Neural cell (in vitro differentiated cells): Measurements from ENCODE around the gene THAP7. TPM values are rescaled to one million over a fixed set of nuclear protein-coding genes. Genes with fewer than 3 reads are reported as not detected.

Experiments used
- H2AFZ ChIP-seq: fragments of 200-600, 300-800 bp; sonication (generic), shearing (Covaris generic); 2 replicates; pipeline ENCODE4 v1.6.0; 2014; ENCODE audit warnings: low read depth, mild to moderate bottlenecking, antibody characterized with exemption, low read length, moderate library complexity
- H3F3A ChIP-seq: fragments of 200-600 bp; shearing (Covaris generic); 2 replicates; pipeline ENCODE4 v1.6.1; 2016; ENCODE audit warnings: mild to moderate bottlenecking, moderate library complexity, mixed read lengths, antibody characterized with exemption, low read length; ENCODE audit not compliant: insufficient read depth, poor library complexity, severe bottlenecking
- H3K27ac ChIP-seq: fragments of 200-600, 300-800 bp; sonication (generic), shearing (Covaris generic); 2 replicates; pipeline ENCODE4 v1.5.1; 2014; ENCODE audit warnings: mild to moderate bottlenecking, low read length, moderate library complexity
- H3K27me3 ChIP-seq: fragments of 300-800, 200-600 bp; sonication (generic), shearing (Covaris generic); 2 replicates; pipeline ENCODE4 v1.6.0; 2014; ENCODE audit warnings: mild to moderate bottlenecking, low read depth, low read length, moderate library complexity; ENCODE audit not compliant: insufficient read depth
- H3K36me3 ChIP-seq: fragments of 300-800, 200-600 bp; sonication (generic), shearing (Covaris generic); 2 replicates; pipeline ENCODE4 v1.5.1; 2014; ENCODE audit warnings: mild to moderate bottlenecking, antibody characterized with exemption, low read length, moderate library complexity; ENCODE audit not compliant: insufficient read depth
- H3K4me2 ChIP-seq: fragments of 300-800, 200-600 bp; sonication (generic), shearing (Covaris generic); 2 replicates; pipeline ENCODE4 v1.6.0; 2014; ENCODE audit warnings: mild to moderate bottlenecking, low read length
- H3K4me3 ChIP-seq: fragments of 300-800, 200-600 bp; sonication (generic), shearing (Covaris generic); 2 replicates; pipeline ENCODE4 v1.5.1; 2014; ENCODE audit warnings: mild to moderate bottlenecking, low read length, moderate library complexity
- H3K79me2 ChIP-seq: fragments of 200-600 bp; shearing (Covaris generic); replicated peaks from 2 replicates; pipeline ENCODE4 v1.6.0; 2014; ENCODE audit warnings: mild to moderate bottlenecking, low read length, moderate library complexity; ENCODE audit not compliant: insufficient read depth
- H3K9ac ChIP-seq: fragments of 300-800, 200-600 bp; sonication (generic), shearing (Covaris generic); 2 replicates; pipeline ENCODE4 v1.6.1; 2016; ENCODE audit warnings: mild to moderate bottlenecking, low read length, mixed read lengths
- H3K9me2 ChIP-seq: fragments of 200-600 bp; shearing (Covaris generic); 2 replicates; pipeline ENCODE4 v1.6.1; 2016; ENCODE audit warnings: mild to moderate bottlenecking, low read length, mixed read lengths; ENCODE audit not compliant: insufficient read depth
- H3K9me3 ChIP-seq: fragments of 200-600, 300-800 bp; sonication (generic), shearing (Covaris generic); 2 replicates; pipeline ENCODE4 v1.6.1; 2016; ENCODE audit warnings: mild to moderate bottlenecking, mixed run types, low read length, moderate library complexity, mixed read lengths
- H4K20me1 ChIP-seq: fragments of 200-600 bp; shearing (Covaris generic); 2 replicates; pipeline ENCODE4 v1.6.1; 2016; ENCODE audit warnings: mild to moderate bottlenecking, mixed run types; ENCODE audit not compliant: insufficient read depth
- CTCF ChIP-seq: fragments of 450-650 bp; IDR thresholded peaks from 2 replicates; pipeline ENCODE4 v1.5.1; 2014; ENCODE audit warnings: antibody characterized with exemption, mild to moderate bottlenecking, moderate library complexity; ENCODE audit not compliant: poor library complexity, severe bottlenecking
- EP300 ChIP-seq: fragments of 450-650 bp; conservative IDR thresholded peaks from 2 replicates; pipeline ENCODE4 v1.6.1; 2014; ENCODE audit warnings: antibody characterized with exemption, mild to moderate bottlenecking, moderate library complexity; ENCODE audit not compliant: poor library complexity, severe bottlenecking
- EZH2 ChIP-seq: fragments of 200-600, 300-800 bp; shearing (Covaris generic), sonication (generic); IDR thresholded peaks from 2 replicates; pipeline ENCODE4 v1.6.1; 2014; ENCODE audit warnings: antibody characterized with exemption, low read length, borderline replicate concordance, mild to moderate bottlenecking; ENCODE audit not compliant: insufficient read depth, poor library complexity, severe bottlenecking
- MXI1 ChIP-seq: fragments of 450-650 bp; conservative IDR thresholded peaks from 2 replicates; pipeline ENCODE4 v1.6.1; 2014; ENCODE audit warnings: antibody characterized with exemption, mild to moderate bottlenecking; ENCODE audit not compliant: poor library complexity, severe bottlenecking
- POLR2AphosphoS5 ChIP-seq: IDR thresholded peaks from 2 replicates; pipeline ENCODE4 v1.6.1; 2012
- RAD21 ChIP-seq: fragments of 450-650 bp; conservative IDR thresholded peaks from 2 replicates; pipeline ENCODE4 v1.6.1; 2014; ENCODE audit warnings: antibody characterized with exemption, mild to moderate bottlenecking, moderate library complexity
- REST ChIP-seq: IDR thresholded peaks from 2 replicates; pipeline ENCODE4 v1.6.1; 2012; ENCODE audit warnings: borderline replicate concordance
- SMC3 ChIP-seq: fragments of 450-650 bp; conservative IDR thresholded peaks from 2 replicates; pipeline ENCODE4 v1.6.1; 2014; ENCODE audit warnings: antibody characterized with exemption, mild to moderate bottlenecking, moderate library complexity; ENCODE audit not compliant: poor library complexity
- TAF1 ChIP-seq: IDR thresholded peaks from 2 replicates; pipeline ENCODE4 v1.6.1; 2012; ENCODE audit warnings: low read depth
- polyA plus RNA-seq: library from polyadenylated mRNA; depleted of rRNA; stranded (reverse); fragments of >200 nt; gene quantifications from 2 replicates; pipeline ENCODE4 v1.2.3, GENCODE V29; 2014

THAP7 gene
- polyA plus RNA-seq, 1 donor from 2014 or later: 28.7 TPM

- Histone ChIP-seq H3K4me2 (no peak overlapping the region), H3K4me3 (no peak overlapping the region), H3K27me3 (peaks cover 3% of the 10 kb centered on the region), H3K36me3 (no peaks in the 10 kb centered on the region), H4K20me1 (no peaks in the 10 kb centered on the region), H3K9ac (no peak overlapping the region), H3K79me2 (no peaks in the 10 kb centered on the region), H3K9me2 (no peaks in the 10 kb centered on the region), H3F3A (no peaks in the 10 kb centered on the region), H2AFZ (no peak overlapping the region), H3K27ac (no peak overlapping the region), H3K9me3 (no peaks in the 10 kb centered on the region)
- TF ChIP-seq MXI1: no peak
- TF ChIP-seq EP300: no peak
- no peak for TF ChIP-seq CTCF
- no peak for TF ChIP-seq SMC3
- no peak for TF ChIP-seq RAD21
- no peak for TF ChIP-seq REST
- TF ChIP-seq POLR2AphosphoS5: no peak
- TF ChIP-seq EZH2: no peak
- no peak for TF ChIP-seq TAF1
Measured at GRCh38 chr22:21026783-21027692, 25.1 kb upstream of the THAP7 start.

- no peak overlapping the region for H3K9ac ChIP-seq
- TF ChIP-seq SMC3 (no peak), MXI1 (no peak), CTCF (no peak), POLR2AphosphoS5 (no peak), TAF1 (no peak)
- H3K9me2 ChIP-seq: no peaks in the 10 kb centered on the region
- no peak overlapping the region for H3K4me3 ChIP-seq
- H3K27me3 ChIP-seq: no peaks in the 10 kb centered on the region
- H3K27ac ChIP-seq: no peak overlapping the region
- no peaks in the 10 kb centered on the region for H4K20me1 ChIP-seq
- no peak overlapping the region for H2AFZ ChIP-seq
- H3K36me3 ChIP-seq: no peaks in the 10 kb centered on the region
- H3F3A ChIP-seq: no peaks in the 10 kb centered on the region
- H3K79me2 ChIP-seq: no peaks in the 10 kb centered on the region
- H3K9me3 ChIP-seq: no peaks in the 10 kb centered on the region
- H3K4me2 ChIP-seq: no peak overlapping the region
Measured at GRCh38 chr22:21025763-21026755, 24.1 kb upstream of the THAP7 start.
